Caco-2 (cell line): ENCODE results near the gene STAB2. TPM values are rescaled to one million over a fixed set of nuclear protein-coding genes. Genes with fewer than 3 reads are reported as not detected.

Experiments
- BruUV-seq: library from RNA; stranded (reverse); fragments of 400-500 nt; replicated peaks from 2 replicates; lab custom pipeline; 2021; lab: Mats Ljungman, UMichigan
- CTCF ChIA-PET: fragments of 300-600 bp; sonication (Branson Sonifier 250); formaldehyde crosslinking; loops from one replicate; lab custom pipeline; 2022; ENCODE audit warnings: antibody characterized with exemption; lab: Charles Lee
- POLR2A ChIA-PET: fragments of 300-600 bp; sonication (Branson Sonifier 250); formaldehyde crosslinking; loops from one replicate; lab custom pipeline; 2022; ENCODE audit warnings: antibody characterized with exemption; lab: Charles Lee
- DNase-seq, 2 experiments: peaks; one replicate each; pipeline versions ENCODE4 v3.0.0 to v3.0.0-alpha.2; 2020 to 2022
- H3K27me3 ChIP-seq: replicated peaks from 2 replicates; pipeline ENCODE4 v1.6.0; 2011; ENCODE audit warnings: low read length; ENCODE audit not compliant: control insufficient read depth, insufficient read depth
- H3K36me3 ChIP-seq: 2 replicates; pipeline ENCODE4 v1.5.1; 2011; ENCODE audit warnings: low read length; ENCODE audit not compliant: control insufficient read depth, insufficient read depth
- H3K4me1 ChIP-seq: fragments of 250-450 bp; sonication (Bioruptor Pico); 2 replicates; pipeline ENCODE4 v1.5.1; 2020; ENCODE audit warnings: mild to moderate bottlenecking
- H3K4me3 ChIP-seq: 2 replicates; pipeline ENCODE4 v1.5.1; 2011; ENCODE audit warnings: low read depth, mild to moderate bottlenecking, control low read depth, low read length
- H3K9me3 ChIP-seq: fragments of 250-450 bp; sonication (Bioruptor Pico); 2 replicates; pipeline ENCODE4 v1.5.1; 2020; ENCODE audit warnings: mild to moderate bottlenecking, moderate library complexity
- H3K27ac Mint-ChIP-seq: one replicate; pipeline ENCODE4 v1.8.0; 2022; ENCODE audit warnings: mixed read lengths; ENCODE audit not compliant: unreplicated experiment
- H3K27me3 Mint-ChIP-seq: one replicate; pipeline ENCODE4 v1.8.0; 2022; ENCODE audit warnings: mixed read lengths; ENCODE audit not compliant: insufficient read depth, unreplicated experiment
- H3K36me3 Mint-ChIP-seq: one replicate; pipeline ENCODE4 v1.8.0; 2022; ENCODE audit warnings: mild to moderate bottlenecking, mixed read lengths; ENCODE audit not compliant: insufficient read depth, unreplicated experiment
- H3K4me1 Mint-ChIP-seq: one replicate; pipeline ENCODE4 v1.8.0; 2022; ENCODE audit warnings: low read depth, mixed read lengths; ENCODE audit not compliant: unreplicated experiment
- H3K4me3 Mint-ChIP-seq: one replicate; pipeline ENCODE4 v1.8.0; 2022; ENCODE audit warnings: mild to moderate bottlenecking, moderate library complexity, mixed read lengths; ENCODE audit not compliant: unreplicated experiment
- H3K9me3 Mint-ChIP-seq: one replicate; pipeline ENCODE4 v1.8.0; 2022; ENCODE audit warnings: mixed read lengths; ENCODE audit not compliant: unreplicated experiment
- intact Hi-C: fragments of 100-400 bp; cut with micrococcal nuclease; formaldehyde crosslinking; loops from one replicate; pipeline ENCODE4 v1.10.0; 2022; ENCODE audit not compliant: unreplicated experiment
- total RNA-seq: library from RNA; stranded (reverse); gene quantifications from 2 replicates; pipeline ENCODE4 v1.2.3, GENCODE V29; 2022
- TF ChIP-seq, protein P1 (sequence below), 2 experiments: fragments of 200-600 bp in 1 of 2; IDR thresholded peaks; 1 replicate in 1 of 2; 2 replicates in 1 of 2; pipeline versions ENCODE4 v1.5.1 to v1.8.0; 2011 to 2022; ENCODE audit warnings: antibody characterized with exemption in 1 of 2, control low read depth in 1 of 2, inconsistent platforms in 1 of 2, low read depth in 1 of 2, low read length in 1 of 2, mild to moderate bottlenecking in 1 of 2, moderate library complexity in 1 of 2; ENCODE audit not compliant: insufficient read depth in 1 of 2, severe bottlenecking in 1 of 2, unreplicated experiment in 1 of 2

STAB2 gene
- total RNA-seq, 1 experiment from 2014 or later = 0.25 TPM

DNA sequence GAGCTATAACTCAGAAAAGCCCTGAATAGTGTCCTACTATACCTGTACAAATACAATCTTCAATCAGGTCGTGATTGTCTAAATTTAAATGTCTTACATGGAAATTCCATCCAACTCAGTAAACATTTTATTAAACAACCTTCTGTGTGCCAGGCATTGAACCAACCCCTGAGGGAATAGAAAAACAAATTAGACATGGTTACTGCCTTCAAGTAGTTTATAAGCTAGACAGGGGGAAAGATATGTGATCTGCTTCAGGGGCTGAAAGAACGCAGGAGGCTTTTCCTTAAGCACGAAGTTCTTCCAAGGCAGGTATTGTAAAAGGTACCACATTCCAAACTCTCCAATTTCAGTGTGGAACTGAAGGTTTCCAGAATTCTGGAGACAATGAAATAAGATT is 39.7 kb upstream of the STAB2 start:
- Mint-ChIP-seq H3K36me3 (no peaks in the 10 kb centered on the region), H3K27ac (no peak overlapping the region), H3K4me1 (no peaks in the 10 kb centered on the region), H3K4me3 (no peak overlapping the region), H3K9me3 (no peaks in the 10 kb centered on the region), H3K27me3 (peaks cover 4% of the 10 kb centered on the region)
- ChIA-PET POLR2A (no interaction called here), CTCF (interaction anchor here (1.3 to 1.8 kb wide), 2 partner anchors 597 to 599 kb away, joined by 3 to 7 read pairs; no protein-coding TSS in a partner anchor)
- H3K9me3 ChIP-seq = no peaks in the 10 kb centered on the region
- no TSS peak for BruUV-seq
- TF ChIP-seq, protein P1, sequence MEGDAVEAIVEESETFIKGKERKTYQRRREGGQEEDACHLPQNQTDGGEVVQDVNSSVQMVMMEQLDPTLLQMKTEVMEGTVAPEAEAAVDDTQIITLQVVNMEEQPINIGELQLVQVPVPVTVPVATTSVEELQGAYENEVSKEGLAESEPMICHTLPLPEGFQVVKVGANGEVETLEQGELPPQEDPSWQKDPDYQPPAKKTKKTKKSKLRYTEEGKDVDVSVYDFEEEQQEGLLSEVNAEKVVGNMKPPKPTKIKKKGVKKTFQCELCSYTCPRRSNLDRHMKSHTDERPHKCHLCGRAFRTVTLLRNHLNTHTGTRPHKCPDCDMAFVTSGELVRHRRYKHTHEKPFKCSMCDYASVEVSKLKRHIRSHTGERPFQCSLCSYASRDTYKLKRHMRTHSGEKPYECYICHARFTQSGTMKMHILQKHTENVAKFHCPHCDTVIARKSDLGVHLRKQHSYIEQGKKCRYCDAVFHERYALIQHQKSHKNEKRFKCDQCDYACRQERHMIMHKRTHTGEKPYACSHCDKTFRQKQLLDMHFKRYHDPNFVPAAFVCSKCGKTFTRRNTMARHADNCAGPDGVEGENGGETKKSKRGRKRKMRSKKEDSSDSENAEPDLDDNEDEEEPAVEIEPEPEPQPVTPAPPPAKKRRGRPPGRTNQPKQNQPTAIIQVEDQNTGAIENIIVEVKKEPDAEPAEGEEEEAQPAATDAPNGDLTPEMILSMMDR (IDR thresholded peaks at IDR 0.05; ENCODE audit: insufficient read depth in 1 of 2, low read depth in 1 of 2, low read length in 1 of 2, severe bottlenecking in 1 of 2, unreplicated experiment in 1 of 2) = no peak
- H3K4me1 ChIP-seq = no peaks in the 10 kb centered on the region
- H3K4me3 ChIP-seq = no peak overlapping the region
- H3K36me3 ChIP-seq = no peaks in the 10 kb centered on the region
- DNase-seq = no peak
- intact Hi-C loops = no loop called here
- no peaks in the 10 kb centered on the region for H3K27me3 ChIP-seq

- H3K27me3 ChIP-seq = no peaks in the 10 kb centered on the region
- H3K36me3 Mint-ChIP-seq = no peaks in the 10 kb centered on the region
- ChIA-PET POLR2A (no interaction called here), CTCF (interaction anchor here (1.3 to 1.8 kb wide), 2 partner anchors 597 to 599 kb away, joined by 3 to 7 read pairs; no protein-coding TSS in a partner anchor)
- peaks cover 4% of the 10 kb centered on the region for H3K27me3 Mint-ChIP-seq
- no peak overlapping the region for H3K4me3 ChIP-seq
- no peaks in the 10 kb centered on the region for H3K4me1 ChIP-seq
- no peaks in the 10 kb centered on the region for H3K36me3 ChIP-seq
- no peak overlapping the region for H3K4me3 Mint-ChIP-seq
- H3K9me3 ChIP-seq = no peaks in the 10 kb centered on the region
- no TSS peak for BruUV-seq
- no peak overlapping the region for H3K27ac Mint-ChIP-seq
- intact Hi-C loops = loop anchor here (1.0 kb wide), 6 partner anchors 44 to 669 kb away; no protein-coding TSS in a partner anchor
- H3K9me3 Mint-ChIP-seq = no peaks in the 10 kb centered on the region
- no peaks in the 10 kb centered on the region for H3K4me1 Mint-ChIP-seq
- DNase-seq = no peak
- TF ChIP-seq, protein P1 (IDR thresholded peaks at IDR 0.05; ENCODE audit: insufficient read depth in 1 of 2, low read depth in 1 of 2, low read length in 1 of 2, severe bottlenecking in 1 of 2, unreplicated experiment in 1 of 2) = no peak
These were observed 39.1 kb upstream of the STAB2 start for GRCh38 chr12:103547929-103548328.

DNA sequence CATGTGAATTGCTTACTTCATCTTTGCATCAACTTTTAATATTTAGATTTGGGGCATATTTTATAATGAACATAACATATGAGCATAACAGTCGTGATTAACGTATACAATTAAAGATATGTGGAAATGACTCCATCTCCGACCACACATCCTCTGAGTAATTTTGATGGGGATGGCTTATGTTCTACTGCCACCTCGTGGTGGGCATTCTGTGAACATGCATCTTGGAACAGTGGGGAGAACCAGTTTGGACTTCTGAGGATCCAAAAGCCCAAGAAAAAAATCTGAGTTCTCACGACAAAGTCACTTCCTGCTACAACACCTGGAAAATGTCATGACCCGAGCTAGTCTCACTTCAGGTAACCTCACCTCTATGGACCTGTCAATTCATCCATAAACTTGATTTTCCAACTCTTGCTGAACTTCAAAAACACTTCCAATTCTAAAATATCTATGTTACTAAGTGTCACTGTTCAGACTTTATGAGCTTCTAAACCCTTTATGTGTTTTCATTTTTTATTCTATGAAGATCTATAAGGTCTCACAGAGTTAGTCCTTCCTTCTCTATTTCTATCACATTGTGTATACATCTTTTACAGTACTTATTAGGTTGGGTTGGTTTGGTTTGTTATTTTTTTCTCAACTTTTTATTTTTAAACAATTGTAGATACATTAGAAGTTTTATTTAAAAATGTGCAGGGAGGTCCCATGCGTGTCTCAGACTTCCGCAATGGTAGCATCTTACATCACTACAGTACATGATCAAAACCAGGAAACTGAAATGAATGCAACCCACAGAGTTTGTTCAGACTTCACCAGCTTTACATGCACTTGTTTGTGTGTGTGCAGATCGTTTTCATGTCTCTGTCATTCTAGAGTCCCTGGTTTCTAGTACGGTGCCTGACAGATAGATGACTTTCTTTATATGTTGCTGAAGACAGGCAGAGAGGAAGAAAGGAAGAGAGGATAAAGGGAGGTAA is 38.2 kb upstream of the STAB2 start:
- Mint-ChIP-seq H3K36me3 (no peaks in the 10 kb centered on the region), H3K4me1 (no peaks in the 10 kb centered on the region), H3K27me3 (peaks cover 4% of the 10 kb centered on the region), H3K4me3 (no peak overlapping the region), H3K27ac (no peak overlapping the region), H3K9me3 (no peaks in the 10 kb centered on the region)
- no TSS peak for BruUV-seq
- ChIA-PET POLR2A (no interaction called here), CTCF (interaction anchor here (1.3 to 1.8 kb wide), 2 partner anchors 598 to 600 kb away, joined by 3 to 7 read pairs; no protein-coding TSS in a partner anchor)
- Histone ChIP-seq H3K36me3 (no peaks in the 10 kb centered on the region), H3K4me3 (no peak overlapping the region), H3K27me3 (no peaks in the 10 kb centered on the region), H3K9me3 (no peaks in the 10 kb centered on the region), H3K4me1 (no peaks in the 10 kb centered on the region)
- TF ChIP-seq, protein P1 (IDR thresholded peaks at IDR 0.05; ENCODE audit: insufficient read depth in 1 of 2, low read depth in 1 of 2, low read length in 1 of 2, severe bottlenecking in 1 of 2, unreplicated experiment in 1 of 2) = peak; percentile 76 to 82
- peak; percentile 62 to 77 for DNase-seq
- intact Hi-C loops = loop anchor here (1.0 kb wide), 6 partner anchors 45 to 670 kb away; no protein-coding TSS in a partner anchor
